AG04450 (cell line): ENCODE results near the gene PDZD4. TPM values are rescaled to one million over a fixed set of nuclear protein-coding genes. Genes with fewer than 3 reads are reported as not detected.

Experiments
- CTCF ChIA-PET: fragments of 300-600, 350-600 bp; formaldehyde crosslinking; extraction: SDS; loops from one replicate; lab custom pipeline; 2022; ENCODE audit warnings: antibody characterized with exemption, inconsistent platforms; lab: Charles Lee
- POLR2A ChIA-PET: fragments of 350-600 bp; formaldehyde crosslinking; extraction: SDS; loops from one replicate; lab custom pipeline; 2021; ENCODE audit warnings: antibody characterized with exemption, inconsistent platforms; lab: Yijun Ruan, JAX
- DNase-seq: peaks from one replicate; pipeline ENCODE4 v3.0.0-alpha.2; 2011; ENCODE audit warnings: low read depth, low spot score
- H3K27ac ChIP-seq: one replicate; pipeline ENCODE4 v1.5.1; 2012; ENCODE audit warnings: low read depth, low read length, control low read depth
- H3K27me3 ChIP-seq: one replicate; pipeline ENCODE4 v1.6.0; 2012; ENCODE audit warnings: low read length; ENCODE audit not compliant: control insufficient read depth, insufficient read depth
- H3K4me3 ChIP-seq: 2 replicates; pipeline ENCODE4 v1.5.1; 2011; ENCODE audit warnings: mild to moderate bottlenecking, low read depth, low read length, control low read depth
- H3K9me3 ChIP-seq: 2 replicates; pipeline ENCODE4 v1.5.1; 2012; ENCODE audit warnings: low read length; ENCODE audit not compliant: control insufficient read depth, insufficient read depth
- polyA plus RNA-seq: library from polyadenylated mRNA; depleted of rRNA; stranded (reverse); fragments of >200 nt; gene quantifications from 2 replicates; pipeline ENCODE4 v1.2.3, GENCODE V29; 2011; rRNA removed
- TF ChIP-seq, protein P1 (sequence below): IDR thresholded peaks from 2 replicates; pipeline ENCODE4 v1.5.1; 2011; ENCODE audit warnings: low read depth, low read length, control low read depth, inconsistent platforms

Gene PDZD4
- polyA plus RNA-seq, 1 experiment: 0.04 TPM

DNA sequence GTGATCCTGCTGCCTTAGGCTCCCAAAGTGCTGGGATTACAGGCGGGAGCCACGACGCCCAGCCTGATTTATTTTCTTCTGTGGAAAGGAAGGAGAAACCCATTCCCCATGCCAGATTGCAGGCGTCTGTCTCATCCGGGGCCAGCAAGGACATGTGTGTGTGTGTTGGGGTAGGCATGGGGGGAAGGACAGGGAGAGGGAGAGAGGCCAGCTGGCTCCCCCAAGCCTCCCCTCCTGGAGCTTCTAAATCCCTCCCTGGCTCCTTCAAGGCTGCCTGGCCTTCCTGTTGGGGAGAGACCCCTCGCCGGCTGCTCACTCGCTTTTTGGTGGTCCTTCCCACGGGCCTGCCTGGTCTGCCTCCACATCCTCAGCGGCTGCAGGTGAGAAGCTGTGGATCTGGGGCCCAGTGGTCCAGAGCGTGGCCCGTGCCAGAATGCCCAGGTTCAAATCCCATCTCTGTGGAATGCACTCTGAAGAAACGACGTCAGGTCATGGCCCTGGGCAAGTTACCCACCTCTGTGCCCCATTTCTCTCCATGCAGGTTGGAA, 67.6 kb downstream of the PDZD4 start:
- ChIA-PET POLR2A (no interaction called here), CTCF (interaction anchor here (0.8 to 2.5 kb wide), 5 partner anchors 35 to 190 kb away, joined by 3 to 33 read pairs (median 5); no protein-coding TSS in a partner anchor)
- no peak for DNase-seq
- Histone ChIP-seq H3K9me3 (no peaks in the 10 kb centered on the region), H3K27ac (no peak overlapping the region), H3K4me3 (no peak overlapping the region), H3K27me3 (no peaks in the 10 kb centered on the region)
- TF ChIP-seq, protein P1, sequence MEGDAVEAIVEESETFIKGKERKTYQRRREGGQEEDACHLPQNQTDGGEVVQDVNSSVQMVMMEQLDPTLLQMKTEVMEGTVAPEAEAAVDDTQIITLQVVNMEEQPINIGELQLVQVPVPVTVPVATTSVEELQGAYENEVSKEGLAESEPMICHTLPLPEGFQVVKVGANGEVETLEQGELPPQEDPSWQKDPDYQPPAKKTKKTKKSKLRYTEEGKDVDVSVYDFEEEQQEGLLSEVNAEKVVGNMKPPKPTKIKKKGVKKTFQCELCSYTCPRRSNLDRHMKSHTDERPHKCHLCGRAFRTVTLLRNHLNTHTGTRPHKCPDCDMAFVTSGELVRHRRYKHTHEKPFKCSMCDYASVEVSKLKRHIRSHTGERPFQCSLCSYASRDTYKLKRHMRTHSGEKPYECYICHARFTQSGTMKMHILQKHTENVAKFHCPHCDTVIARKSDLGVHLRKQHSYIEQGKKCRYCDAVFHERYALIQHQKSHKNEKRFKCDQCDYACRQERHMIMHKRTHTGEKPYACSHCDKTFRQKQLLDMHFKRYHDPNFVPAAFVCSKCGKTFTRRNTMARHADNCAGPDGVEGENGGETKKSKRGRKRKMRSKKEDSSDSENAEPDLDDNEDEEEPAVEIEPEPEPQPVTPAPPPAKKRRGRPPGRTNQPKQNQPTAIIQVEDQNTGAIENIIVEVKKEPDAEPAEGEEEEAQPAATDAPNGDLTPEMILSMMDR: no peak

DNA sequence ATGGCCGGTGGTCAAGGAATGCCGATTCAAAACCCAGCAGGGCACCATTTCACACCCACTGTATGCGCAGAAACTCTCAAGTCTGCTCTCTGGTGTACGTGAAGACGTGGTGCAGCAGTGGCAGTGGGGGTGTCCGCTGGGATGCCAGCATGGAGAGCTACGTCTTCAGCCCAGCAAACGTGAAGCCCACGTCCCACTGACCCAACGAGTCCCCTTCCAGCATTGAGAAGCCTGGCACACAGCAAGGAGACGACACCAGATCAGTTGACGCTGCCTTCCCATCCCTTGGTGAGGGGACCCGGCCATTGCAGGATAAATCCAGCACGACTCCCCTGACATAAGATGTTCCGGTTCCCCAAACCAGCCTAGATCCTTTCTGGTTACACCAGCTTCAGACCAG, 68.5 kb downstream of the PDZD4 start:
- TF ChIP-seq, protein P1: no peak
- ChIA-PET CTCF (no interaction called here), POLR2A (no interaction called here)
- no peak for DNase-seq
- Histone ChIP-seq H3K27ac (no peak overlapping the region), H3K27me3 (no peaks in the 10 kb centered on the region), H3K9me3 (no peaks in the 10 kb centered on the region), H3K4me3 (no peak overlapping the region)

DNA sequence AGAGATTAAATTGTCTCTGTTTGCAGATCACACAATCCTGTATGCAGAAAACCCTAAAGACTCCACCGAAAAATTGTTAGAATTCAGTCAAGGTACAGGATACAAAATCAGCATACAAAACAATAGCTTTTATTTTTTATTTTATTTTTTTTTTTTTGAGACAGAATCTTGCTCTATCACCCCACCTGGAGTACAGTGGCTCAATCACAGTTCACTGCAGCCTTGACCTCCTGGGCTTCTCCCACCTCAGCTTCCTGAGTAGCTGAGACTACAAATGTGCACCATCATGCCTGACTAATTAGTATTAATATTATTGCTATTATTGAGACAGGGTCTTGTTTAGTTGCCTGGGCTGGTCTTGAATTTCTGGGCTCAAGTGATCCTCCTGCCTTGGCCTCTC, 75.2 kb downstream of the PDZD4 start:
- TF ChIP-seq, protein P1: no peak
- DNase-seq: no peak
- Histone ChIP-seq H3K9me3 (no peaks in the 10 kb centered on the region), H3K27ac (no peak overlapping the region), H3K4me3 (no peak overlapping the region), H3K27me3 (peaks cover 4% of the 10 kb centered on the region)
- CTCF ChIA-PET: interaction anchor here (0.7 to 1.7 kb wide), 2 partner anchors 9 to 198 kb away, joined by 6 to 8 read pairs; partner anchors contain the start of gene PLXNB3
- POLR2A ChIA-PET: interaction anchor here (0.6 kb wide), 1 partner anchor 203 kb away, joined by 3 read pairs; no protein-coding TSS in a partner anchor

Other genes with a start within 250 kb of the PDZD4 start
- gene CCNQ, start 231.4 kb downstream of the PDZD4 start, polyA plus RNA-seq: 23.6 and 28.1 TPM in 2 replicates
- not detected in 2 replicates for gene DUSP9, start 183.3 kb downstream of the PDZD4 start, polyA plus RNA-seq
- gene PNCK, start 156.7 kb downstream of the PDZD4 start, polyA plus RNA-seq: 0.17 TPM in 1 of 2 replicates, not detected in the other
- 6.9 and 12.3 TPM in 2 replicates for gene SLC6A8, start 142.6 kb downstream of the PDZD4 start, polyA plus RNA-seq
- gene BCAP31, start 106.2 kb downstream of the PDZD4 start, polyA plus RNA-seq: 108 and 114 TPM in 2 replicates
- gene ABCD1, start 105.7 kb downstream of the PDZD4 start, polyA plus RNA-seq: 4.2 and 5.8 TPM in 2 replicates
- 4.6 and 5.5 TPM in 2 replicates for gene PLXNB3, start 66.3 kb downstream of the PDZD4 start, polyA plus RNA-seq
- 0.27 and 0.51 TPM in 2 replicates for gene SRPK3, start 49.5 kb downstream of the PDZD4 start, polyA plus RNA-seq
- 42.8 and 60.7 TPM in 2 replicates for gene IDH3G, start 36.2 kb downstream of the PDZD4 start, polyA plus RNA-seq
- 277 and 363 TPM in 2 replicates for gene SSR4, start 35.9 kb downstream of the PDZD4 start, polyA plus RNA-seq
- gene L1CAM, start 55.6 kb upstream of the PDZD4 start, polyA plus RNA-seq: 0.06 and 0.10 TPM in 2 replicates
- gene AVPR2, start 74.1 kb upstream of the PDZD4 start, polyA plus RNA-seq: not detected in 2 replicates
- 0.12 and 0.16 TPM in 2 replicates for gene ARHGAP4, start 95.7 kb upstream of the PDZD4 start, polyA plus RNA-seq
- 42.9 and 63.4 TPM in 2 replicates for gene NAA10, start 104.5 kb upstream of the PDZD4 start, polyA plus RNA-seq
- gene RENBP, start 114.1 kb upstream of the PDZD4 start, polyA plus RNA-seq: 0.14 and 0.16 TPM in 2 replicates
- gene HCFC1, start 141.3 kb upstream of the PDZD4 start, polyA plus RNA-seq: 2.7 and 5.8 TPM in 2 replicates
- gene TMEM187, start 142.2 kb upstream of the PDZD4 start, polyA plus RNA-seq: 3.2 and 3.9 TPM in 2 replicates
- gene IRAK1, start 189.4 kb upstream of the PDZD4 start, polyA plus RNA-seq: 31.6 and 36.7 TPM in 2 replicates